Mammary epithelial cell (primary cell): Measurements from ENCODE around the gene ARPC1A.
A peak's percentile ranks its signal among the peaks of the same experiment; 100 is the strongest.

Experiments used
- CTCF ChIP-seq, 2 donors: IDR thresholded peaks in 1 of 2; conservative IDR thresholded peaks in 1 of 2; 2 replicates each; pipeline ENCODE4 v1.5.1; 2011 to 2012; ENCODE audit warnings: inconsistent platforms in 2 of 2, low read length in 2 of 2, mild to moderate bottlenecking in 2 of 2, control low read depth in 1 of 2, low read depth in 1 of 2; ENCODE audit not compliant: insufficient read depth in 1 of 2; ENCODE audit errors: extremely low read depth in 1 of 2
- EZH2 ChIP-seq: IDR thresholded peaks from 2 replicates; pipeline ENCODE4 v1.6.1; 2012; ENCODE audit warnings: low read length, inconsistent platforms, borderline replicate concordance

GRCh38 chr7:99395616-99396327, 70.1 kb downstream of the ARPC1A start:
- TF ChIP-seq CTCF (conservative IDR thresholded peaks at IDR 0.05 in 1 of 2, IDR thresholded peaks at IDR 0.05 in 1 of 2; ENCODE audit: extremely low read depth in 1 of 2, insufficient read depth in 1 of 2, low read depth in 1 of 2, low read length in 2 of 2) (peak in 1 of 2 donors; percentile 8), EZH2 (no peak)
